IPS DF 6.9 (cell line): Measurements from ENCODE around the gene ST3GAL6.

Source experiments
- DNase-seq: peaks from one replicate; pipeline ENCODE4 v3.0.0-alpha.2; 2013; ENCODE audit warnings: low read depth, low spot score
- H3K27ac ChIP-seq: one replicate; pipeline ENCODE4 v1.5.1; 2013; ENCODE audit warnings: low read length, control low read depth
- H3K27me3 ChIP-seq: 2 replicates; pipeline ENCODE4 v1.6.1; 2013; ENCODE audit warnings: mild to moderate bottlenecking, low read length; ENCODE audit not compliant: control insufficient read depth, insufficient read depth
- H3K36me3 ChIP-seq: 2 replicates; pipeline ENCODE4 v1.6.1; 2013; ENCODE audit warnings: low read length; ENCODE audit not compliant: control insufficient read depth, insufficient read depth
- H3K4me1 ChIP-seq: 2 replicates; pipeline ENCODE4 v1.6.1; 2013; ENCODE audit warnings: low read length; ENCODE audit not compliant: control insufficient read depth, insufficient read depth
- H3K4me3 ChIP-seq: 2 replicates; pipeline ENCODE4 v1.5.1; 2013; ENCODE audit warnings: mild to moderate bottlenecking, low read length
- H3K9me3 ChIP-seq: 2 replicates; pipeline ENCODE4 v1.6.1; 2013; ENCODE audit warnings: low read length, inconsistent platforms; ENCODE audit not compliant: control insufficient read depth, insufficient read depth
- WGBS: extraction: QIAGEN DNeasy Blood & Tissue Kit; methylation state at CpG from one replicate; pipeline ENCODE4 v1.1.7; 2013; ENCODE audit warnings: mixed read lengths, missing lambda C conversion rate; ENCODE audit not compliant: insufficient read length, insufficient coverage; 5-methylcytosine and 5-hydroxymethylcytosine counted together

The ST3GAL6 gene

GRCh38 chr3:98784042-98784441, 20.9 kb downstream of the ST3GAL6 start:
- no peak for DNase-seq
- H3K9me3 ChIP-seq, result no peaks in the 10 kb centered on the region
- no peaks in the 10 kb centered on the region for H3K4me1 ChIP-seq
- no peak overlapping the region for H3K4me3 ChIP-seq
- no CpG with 5 or more reads among the region's 5 CpGs for WGBS
- no peaks in the 10 kb centered on the region for H3K36me3 ChIP-seq
- no peak overlapping the region for H3K27ac ChIP-seq
- no peaks in the 10 kb centered on the region for H3K27me3 ChIP-seq

- no peak overlapping the region for H3K27ac ChIP-seq
- no peak for DNase-seq
- H3K36me3 ChIP-seq, result no peaks in the 10 kb centered on the region
- no peak overlapping the region for H3K4me3 ChIP-seq
- H3K4me1 ChIP-seq, result no peaks in the 10 kb centered on the region
- H3K9me3 ChIP-seq, result no peaks in the 10 kb centered on the region
- no peaks in the 10 kb centered on the region for H3K27me3 ChIP-seq
- no CpG with 5 or more reads among the region's 3 CpGs for WGBS
Observed at GRCh38 chr3:98784666-98785600, 21.8 kb downstream of the ST3GAL6 start.

GRCh38 chr3:98786364-98787006, 23.3 kb downstream of the ST3GAL6 start:
- no peak overlapping the region for H3K27ac ChIP-seq
- no peaks in the 10 kb centered on the region for H3K4me1 ChIP-seq
- no peak overlapping the region for H3K4me3 ChIP-seq
- no peak for DNase-seq
- H3K36me3 ChIP-seq, result no peaks in the 10 kb centered on the region
- no peaks in the 10 kb centered on the region for H3K9me3 ChIP-seq
- WGBS, result no CpG with 5 or more reads among the region's 4 CpGs
- H3K27me3 ChIP-seq, result no peaks in the 10 kb centered on the region

GRCh38 chr3:98787181-98787580, 24.0 kb downstream of the ST3GAL6 start:
- H3K4me1 ChIP-seq, result no peaks in the 10 kb centered on the region
- WGBS, result no CpG with 5 or more reads among the region's 2 CpGs
- no peak overlapping the region for H3K4me3 ChIP-seq
- no peaks in the 10 kb centered on the region for H3K9me3 ChIP-seq
- no peak overlapping the region for H3K27ac ChIP-seq
- no peak for DNase-seq
- no peaks in the 10 kb centered on the region for H3K36me3 ChIP-seq
- H3K27me3 ChIP-seq, result no peaks in the 10 kb centered on the region

GRCh38 chr3:98788651-98789050, 25.5 kb downstream of the ST3GAL6 start:
- no peaks in the 10 kb centered on the region for H3K36me3 ChIP-seq
- H3K27me3 ChIP-seq, result no peaks in the 10 kb centered on the region
- WGBS, result no CpG with 5 or more reads among the region's 2 CpGs
- no peak for DNase-seq
- no peaks in the 10 kb centered on the region for H3K4me1 ChIP-seq
- no peak overlapping the region for H3K27ac ChIP-seq
- H3K9me3 ChIP-seq, result no peaks in the 10 kb centered on the region
- no peak overlapping the region for H3K4me3 ChIP-seq

- no CpG with 5 or more reads among the region's 7 CpGs for WGBS
- no peak overlapping the region for H3K4me3 ChIP-seq
- H3K4me1 ChIP-seq, result no peaks in the 10 kb centered on the region
- DNase-seq, result no peak
- no peak overlapping the region for H3K27ac ChIP-seq
- H3K27me3 ChIP-seq, result no peaks in the 10 kb centered on the region
- H3K36me3 ChIP-seq, result no peaks in the 10 kb centered on the region
- H3K9me3 ChIP-seq, result no peaks in the 10 kb centered on the region
Observed at GRCh38 chr3:98791341-98792325, 28.5 kb downstream of the ST3GAL6 start.

DNA sequence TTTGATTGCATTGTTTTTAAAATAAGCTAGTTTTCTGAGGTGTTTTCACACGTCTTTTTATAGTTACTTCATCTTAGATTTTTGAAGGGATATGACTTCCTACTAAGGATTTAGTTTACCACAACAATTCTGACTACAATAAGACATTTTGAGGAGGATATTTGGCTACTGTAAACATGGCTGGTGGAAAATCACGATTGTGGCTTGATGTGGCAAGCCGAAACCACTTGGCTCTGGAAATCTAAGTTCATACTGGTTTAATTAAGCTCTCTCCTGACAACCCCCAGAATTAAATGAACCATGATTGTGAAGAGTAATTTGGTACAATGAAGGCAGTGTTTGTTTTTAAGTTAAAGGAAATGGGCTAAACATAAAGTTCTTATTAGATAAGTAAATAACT, 30.8 kb downstream of the ST3GAL6 start:
- no CpG with 5 or more reads among the region's 3 CpGs for WGBS
- H3K36me3 ChIP-seq, result no peaks in the 10 kb centered on the region
- DNase-seq, result no peak
- H3K27ac ChIP-seq, result no peak overlapping the region
- no peaks in the 10 kb centered on the region for H3K9me3 ChIP-seq
- no peaks in the 10 kb centered on the region for H3K4me1 ChIP-seq
- H3K27me3 ChIP-seq, result no peaks in the 10 kb centered on the region
- H3K4me3 ChIP-seq, result no peak overlapping the region

DNA sequence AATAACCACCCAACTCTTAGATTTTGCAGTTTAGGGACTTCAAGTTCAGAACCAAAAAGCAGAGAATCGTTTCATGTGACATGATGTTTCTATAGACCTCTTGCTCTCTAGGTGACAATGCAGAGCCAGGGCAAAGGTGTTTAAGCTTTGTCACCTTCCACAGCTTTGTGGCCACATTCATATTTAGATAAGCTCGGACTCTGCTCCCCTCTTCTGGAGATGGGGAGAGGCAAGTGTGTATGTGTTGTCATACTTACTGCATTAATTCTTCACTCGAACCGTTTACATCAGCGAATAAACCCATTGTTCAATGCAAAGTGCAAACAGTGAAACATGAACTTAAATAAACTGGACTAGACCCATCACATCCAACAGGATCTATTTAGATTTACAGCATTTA, 33.2 kb downstream of the ST3GAL6 start:
- Histone ChIP-seq H3K36me3 (no peaks in the 10 kb centered on the region; the same call in 1 of the 2 replicates), H3K4me3 (no peak overlapping the region), H3K27me3 (no peaks in the 10 kb centered on the region), H3K9me3 (no peaks in the 10 kb centered on the region), H3K27ac (no peak overlapping the region), H3K4me1 (no peaks in the 10 kb centered on the region)
- WGBS, result no CpG with 5 or more reads among the region's 5 CpGs
- no peak for DNase-seq

GRCh38 chr3:98797905-98798304, 34.8 kb downstream of the ST3GAL6 start:
- no peaks in the 10 kb centered on the region for H3K4me1 ChIP-seq
- no CpG with 5 or more reads among the region's 4 CpGs for WGBS
- no peak overlapping the region for H3K4me3 ChIP-seq
- DNase-seq, result no peak
- no peaks in the 10 kb centered on the region for H3K27me3 ChIP-seq
- no peaks in the 10 kb centered on the region for H3K9me3 ChIP-seq
- H3K27ac ChIP-seq, result no peak overlapping the region
- H3K36me3 ChIP-seq, result no peaks in the 10 kb centered on the region; the same call in 1 of the 2 replicates

DNA sequence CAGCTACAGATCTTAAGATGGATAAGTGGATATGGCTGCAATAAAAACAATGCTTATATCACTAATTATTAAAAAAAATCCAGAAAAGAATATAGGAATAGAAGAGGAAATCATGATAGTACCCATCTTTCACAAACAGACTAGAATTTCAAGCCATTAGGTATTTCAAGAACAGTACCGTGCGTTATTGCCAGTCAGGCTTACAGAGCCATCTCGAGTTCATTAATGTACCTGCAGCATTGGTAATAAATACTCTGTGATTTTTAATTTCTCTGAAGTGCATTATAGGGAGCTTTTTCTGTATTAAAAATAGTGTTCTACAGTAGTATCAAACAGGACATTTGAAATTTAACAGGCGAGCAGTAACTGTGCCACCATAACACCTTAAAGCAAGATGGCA, 35.7 kb downstream of the ST3GAL6 start:
- no peak for DNase-seq
- no peak overlapping the region for H3K4me3 ChIP-seq
- H3K27me3 ChIP-seq, result no peaks in the 10 kb centered on the region
- no peaks in the 10 kb centered on the region for H3K4me1 ChIP-seq
- no CpG with 5 or more reads among the region's 4 CpGs for WGBS
- no peaks in the 10 kb centered on the region; the same call in 1 of the 2 replicates for H3K36me3 ChIP-seq
- no peak overlapping the region for H3K27ac ChIP-seq
- H3K9me3 ChIP-seq, result no peaks in the 10 kb centered on the region
